GM18502 (cell line): ENCODE measurements around the gene SPINT4.
"Not testable (repeated sequence)": the region's sequence is repeated elsewhere in the genome, so short reads cannot be mapped to it uniquely, and the experiment has no call there.

Experiments
- ATAC-seq: cut with Tn5 transposase; IDR thresholded peaks from one replicate; pipeline ENCODE4 v1.9.1; 2021; ENCODE audit warnings: mild to moderate bottlenecking; ENCODE audit not compliant: unreplicated experiment, poor library complexity

The SPINT4 gene

DNA sequence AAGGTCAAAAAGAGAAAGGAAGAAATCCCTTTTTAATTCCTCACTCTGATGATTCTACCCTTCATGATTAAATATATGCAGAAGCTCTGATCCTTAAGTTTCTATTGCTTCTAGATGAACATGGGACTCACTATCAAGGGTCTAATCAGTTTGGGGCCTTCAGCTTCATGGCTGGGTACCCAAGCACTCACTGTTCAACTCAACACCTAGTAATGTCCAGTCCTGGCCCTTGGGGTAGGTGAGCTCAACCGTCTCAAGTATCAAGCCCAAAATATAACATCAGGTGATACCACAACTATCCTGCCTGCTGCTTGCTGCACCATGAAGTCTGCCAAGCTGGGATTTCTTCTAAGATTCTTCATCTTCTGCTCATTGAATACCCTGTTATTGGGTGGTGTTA is at the start of gene SPINT4:
Gene SPINT4 (plus strand): TSS at position 301 of the 400 bp plus-strand sequence. CDS start 21 bp downstream, at position 322.
- no peak for ATAC-seq

DNA sequence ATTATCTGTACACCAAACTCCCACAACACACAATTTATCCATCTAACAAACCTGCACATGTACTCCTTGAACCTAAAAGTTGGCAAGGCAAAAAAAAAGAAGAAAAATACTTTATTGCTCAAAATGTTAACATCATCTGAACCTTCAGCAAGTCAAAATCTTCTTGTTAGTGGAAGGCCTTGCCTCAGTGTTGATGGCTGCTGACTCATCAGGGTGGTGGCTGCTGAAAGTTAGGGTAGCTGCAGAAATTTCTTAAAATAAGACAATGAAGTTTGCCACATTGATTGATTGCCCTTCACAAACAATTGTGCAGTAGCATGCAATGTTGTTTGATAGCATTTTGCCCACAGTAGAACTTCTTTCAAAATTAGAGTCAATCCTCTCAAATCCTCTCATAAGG is 49.4 kb upstream of the SPINT4 start:
- no peak for ATAC-seq

DNA sequence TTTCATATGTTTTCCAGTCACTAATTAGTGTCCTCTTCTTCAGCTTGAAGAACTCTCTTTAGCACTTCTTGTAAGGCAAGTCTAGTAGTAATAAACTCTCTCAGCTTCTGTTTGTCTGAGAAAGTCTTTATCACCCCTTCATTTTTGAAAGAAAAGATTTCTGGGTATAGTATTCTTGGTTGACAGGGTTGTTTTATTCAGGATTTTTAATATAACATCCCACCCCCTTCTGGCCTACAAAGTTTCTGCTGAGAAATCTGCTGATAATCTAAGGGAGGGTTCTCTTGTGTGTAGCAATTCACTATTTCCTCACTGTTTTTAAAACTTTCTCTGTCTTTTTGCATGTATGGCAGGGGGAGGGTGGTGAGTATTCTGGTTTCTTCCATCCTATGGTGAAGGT is 42.5 kb upstream of the SPINT4 start:
- ATAC-seq = no peak

DNA sequence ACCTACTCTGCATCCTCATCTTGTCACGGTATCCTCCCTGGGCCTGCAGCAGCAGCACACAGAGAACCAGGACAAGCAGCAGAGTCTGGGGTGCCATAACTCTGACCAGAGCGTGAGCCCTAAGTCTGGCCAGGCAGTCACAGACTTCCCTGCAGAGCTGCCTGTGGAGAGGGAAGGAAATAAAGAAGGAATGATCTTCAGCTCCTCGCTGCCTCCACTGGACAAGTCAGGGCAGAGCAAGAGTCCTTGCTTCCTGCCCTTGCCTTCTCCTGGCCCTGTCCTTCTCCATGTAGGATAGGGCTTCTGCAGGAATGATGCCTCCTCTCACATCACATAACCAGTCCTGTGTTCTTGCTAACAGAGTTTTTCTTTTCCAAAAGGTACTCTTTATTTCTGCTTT is 36.3 kb upstream of the SPINT4 start:
- no peak for ATAC-seq

DNA sequence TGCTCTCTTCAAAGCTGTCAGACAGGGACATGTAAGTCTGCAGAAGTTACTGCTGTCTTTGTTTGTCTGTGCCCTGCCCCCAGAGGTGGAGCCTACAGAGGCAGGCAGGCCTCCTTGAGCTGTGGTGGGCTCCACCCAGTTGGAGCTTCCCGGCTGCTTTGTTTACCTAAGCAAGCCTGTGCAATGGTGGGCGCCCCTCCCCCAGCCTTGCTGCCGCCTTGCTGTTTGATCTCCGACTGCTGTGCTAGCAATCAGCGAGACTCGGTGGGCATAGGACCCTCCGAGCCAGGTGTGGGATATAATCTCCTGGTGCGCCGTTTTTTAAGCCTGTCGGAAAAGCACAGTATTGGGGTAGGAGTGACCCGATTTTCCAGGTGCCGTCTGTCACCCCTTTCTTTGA is 28.8 kb upstream of the SPINT4 start:
- ATAC-seq = not testable (repeated sequence)

DNA sequence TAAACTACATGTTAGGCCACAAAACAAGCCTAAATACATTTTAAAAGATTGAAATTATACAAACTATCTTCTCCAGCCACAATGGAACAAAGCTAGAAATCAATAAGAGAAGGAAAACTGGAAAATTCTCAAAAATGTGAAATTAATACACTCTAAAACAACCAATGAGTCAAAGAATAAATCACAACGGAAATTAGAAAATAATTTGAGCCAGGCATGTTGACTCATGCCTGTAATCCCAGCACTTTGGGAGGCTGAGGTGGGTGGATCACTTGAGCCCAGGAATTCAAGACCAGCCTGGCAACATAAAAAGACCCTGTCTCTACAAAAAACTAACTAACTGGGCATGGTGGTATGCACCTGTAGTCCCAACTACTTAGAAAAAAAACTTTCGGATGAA is 26.7 kb upstream of the SPINT4 start:
- ATAC-seq = no peak

DNA sequence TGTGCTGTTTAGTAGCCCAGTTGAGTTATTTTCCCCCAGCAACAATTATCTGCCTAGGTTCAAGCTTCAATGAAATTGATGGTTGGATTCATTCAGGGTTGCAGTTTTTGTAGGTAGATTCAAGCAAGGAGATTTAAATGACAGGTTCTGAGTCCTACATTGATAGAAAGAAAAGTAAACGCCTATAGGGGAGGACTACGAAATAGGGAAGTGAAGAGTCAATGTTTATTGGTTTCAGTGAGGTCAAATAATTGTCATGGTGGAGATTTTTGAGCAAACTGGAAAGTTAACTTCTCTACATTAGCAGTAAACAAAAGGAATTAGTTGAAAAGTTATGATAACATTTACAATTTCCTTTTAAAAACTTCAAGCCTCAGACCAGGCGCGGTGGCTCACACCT is 21.0 kb upstream of the SPINT4 start:
- no peak for ATAC-seq

DNA sequence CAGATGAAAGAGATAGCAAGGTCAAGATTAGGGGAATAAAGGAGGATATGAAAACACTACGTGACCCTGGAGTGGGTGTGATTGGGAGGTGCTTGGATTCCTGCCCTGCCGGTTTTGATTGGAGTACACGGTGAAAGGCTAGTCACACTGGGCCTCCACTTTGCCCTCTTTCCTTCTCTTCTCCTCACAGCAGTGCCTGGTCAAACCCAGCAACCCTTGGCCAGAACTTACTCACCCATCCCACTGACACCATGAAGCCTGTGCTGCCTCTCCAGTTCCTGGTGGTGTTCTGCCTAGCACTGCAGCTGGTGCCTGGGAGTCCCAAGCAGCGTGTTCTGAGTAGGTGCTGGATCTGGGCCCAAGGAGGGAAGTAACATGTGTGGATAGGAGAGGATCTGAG is 20.3 kb upstream of the SPINT4 start, which contains the start of gene WFDC13:
Gene WFDC13 (plus strand): TSS at position 166 of the 400 bp plus-strand sequence. CDS start 86 bp downstream, at position 252.
- no peak for ATAC-seq

DNA sequence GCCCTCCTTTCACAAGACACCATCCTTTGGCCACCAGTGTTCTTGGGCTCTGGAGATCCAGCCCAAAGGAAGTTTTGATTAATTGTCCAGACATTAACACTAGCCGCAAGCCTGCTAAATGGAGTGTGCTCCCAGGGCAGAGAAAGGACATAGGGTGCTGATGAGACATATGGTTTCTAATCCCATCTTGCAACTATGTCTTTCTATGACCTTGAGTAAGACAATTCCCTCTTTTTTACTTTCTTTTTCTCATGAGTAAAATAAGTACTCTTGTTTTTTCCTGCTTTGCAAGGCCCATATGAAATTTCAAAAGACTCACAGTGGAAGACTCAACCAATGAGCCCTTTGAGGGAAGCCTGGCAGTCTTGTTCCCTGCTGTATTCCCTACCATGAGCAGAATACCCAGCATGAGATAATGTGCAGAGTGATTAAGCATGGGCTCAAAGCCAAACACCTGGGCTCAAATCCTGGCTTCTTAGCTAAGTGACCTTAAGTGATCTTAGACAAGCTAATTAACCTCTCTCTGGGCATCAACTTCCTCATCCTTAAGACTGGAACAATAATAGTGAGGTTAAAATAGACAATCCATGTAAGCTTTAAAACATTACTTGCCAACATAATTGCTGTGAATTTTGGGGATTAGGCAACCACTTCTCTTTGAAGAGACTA is 17.0 kb upstream of the SPINT4 start, which contains the start of gene WFDC10B:
Gene WFDC10B (minus strand): TSS at position 51 of the 669 bp plus-strand sequence. CDS start 19,027 bp downstream, outside the sequence.
- ATAC-seq = no peak

DNA sequence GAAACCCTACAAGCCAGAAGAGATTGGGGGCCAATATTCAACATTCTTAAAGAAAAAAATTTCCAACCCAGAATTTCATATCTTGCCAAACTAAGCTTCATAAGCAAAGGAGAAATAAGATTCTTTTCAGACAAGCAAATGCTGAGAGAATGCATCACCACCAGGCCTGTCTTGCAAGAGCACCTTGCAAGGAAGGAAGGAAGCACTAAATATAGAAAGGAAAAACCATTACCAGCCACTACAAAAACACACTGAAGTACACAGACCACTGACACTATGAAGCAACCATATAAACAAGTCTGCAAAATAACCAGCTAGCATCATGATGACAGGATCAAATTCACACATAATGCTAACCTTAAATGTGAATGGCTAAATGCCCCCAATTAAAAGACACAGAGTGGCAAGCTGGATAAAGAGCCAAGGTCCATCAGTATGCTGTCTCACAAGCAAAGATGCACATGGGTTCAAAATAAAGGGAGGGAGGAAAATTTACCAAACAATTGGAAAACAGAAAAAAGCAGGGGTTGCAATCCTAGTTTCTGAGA is 5.9 kb upstream of the SPINT4 start:
- ATAC-seq = not testable (repeated sequence)

DNA sequence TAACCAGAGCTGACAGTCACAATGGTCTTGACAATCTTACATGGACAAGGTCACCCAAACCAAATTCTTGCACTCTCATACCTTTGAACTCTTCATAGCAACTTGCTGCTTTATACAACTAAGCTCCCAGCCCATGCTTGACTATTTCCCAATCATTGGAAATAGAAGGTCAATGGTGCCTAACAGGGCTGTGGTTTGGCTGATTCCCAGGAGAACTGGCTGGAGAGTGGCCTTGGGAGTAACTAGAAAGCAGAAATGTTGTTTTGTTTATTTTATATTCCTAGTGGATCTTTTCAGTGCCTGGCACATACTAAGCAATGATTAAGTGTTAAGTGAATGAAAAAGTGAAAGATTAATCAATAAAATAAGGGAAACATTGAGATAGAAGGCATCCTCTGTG is 3.0 kb downstream of the SPINT4 start:
- no peak for ATAC-seq

DNA sequence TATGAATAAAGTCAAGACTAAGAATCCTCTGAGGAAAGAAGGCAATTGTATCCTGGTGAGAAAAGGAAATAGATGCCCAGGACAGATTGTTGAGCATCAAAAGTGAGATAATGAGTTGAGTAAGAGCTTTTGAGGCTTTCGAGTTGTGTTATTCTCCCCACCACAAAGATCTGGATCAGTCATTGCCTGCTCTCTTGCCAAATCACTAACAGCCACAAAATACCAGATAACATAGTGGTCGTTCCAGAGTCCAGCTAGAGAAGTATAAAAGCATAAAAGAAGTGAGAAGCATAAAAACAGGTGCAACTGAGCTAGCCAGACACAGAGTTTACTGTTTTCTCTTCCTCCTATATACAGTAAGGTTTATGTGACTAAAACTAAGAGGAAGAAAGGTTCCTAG is 4.9 kb downstream of the SPINT4 start:
- no peak for ATAC-seq

DNA sequence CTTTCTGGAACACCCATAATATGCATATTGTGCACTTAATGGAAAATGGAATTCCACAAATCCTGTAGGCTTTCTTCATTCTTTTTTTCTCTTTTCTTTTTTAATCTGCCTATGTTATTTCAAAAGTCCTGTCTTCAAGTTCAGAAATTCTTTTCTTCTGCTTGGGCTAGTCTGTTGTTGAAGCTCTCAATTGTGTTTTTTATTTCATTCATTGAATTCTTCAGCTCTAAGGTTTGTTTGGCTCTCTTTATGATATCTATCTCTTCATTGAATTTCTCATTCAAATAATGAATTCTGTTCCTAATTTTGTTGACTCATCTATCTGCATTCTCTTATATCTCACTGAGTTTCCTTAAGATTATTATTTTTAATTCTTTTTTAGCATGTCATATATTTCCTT is 10.1 kb downstream of the SPINT4 start:
- no peak for ATAC-seq

DNA sequence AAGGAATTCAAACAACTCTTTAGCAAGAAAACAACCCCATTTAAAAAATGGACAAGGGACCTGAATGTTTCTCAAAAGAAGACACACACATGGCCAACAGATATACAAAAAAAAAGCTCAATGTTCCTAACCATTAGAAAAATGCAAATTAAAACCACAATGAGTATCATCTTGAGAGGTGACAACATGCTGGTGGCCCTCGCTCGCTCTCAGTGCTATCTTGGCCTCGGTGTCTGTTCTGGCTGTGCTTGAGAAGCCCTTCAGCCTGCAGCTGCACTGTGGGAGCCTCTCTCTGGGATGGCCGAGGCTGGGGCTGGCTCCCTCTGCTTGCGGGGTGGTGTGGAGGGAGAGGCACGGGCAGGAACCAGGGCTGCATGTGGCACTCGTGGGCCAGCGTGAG is 13.4 kb downstream of the SPINT4 start:
- no peak for ATAC-seq

DNA sequence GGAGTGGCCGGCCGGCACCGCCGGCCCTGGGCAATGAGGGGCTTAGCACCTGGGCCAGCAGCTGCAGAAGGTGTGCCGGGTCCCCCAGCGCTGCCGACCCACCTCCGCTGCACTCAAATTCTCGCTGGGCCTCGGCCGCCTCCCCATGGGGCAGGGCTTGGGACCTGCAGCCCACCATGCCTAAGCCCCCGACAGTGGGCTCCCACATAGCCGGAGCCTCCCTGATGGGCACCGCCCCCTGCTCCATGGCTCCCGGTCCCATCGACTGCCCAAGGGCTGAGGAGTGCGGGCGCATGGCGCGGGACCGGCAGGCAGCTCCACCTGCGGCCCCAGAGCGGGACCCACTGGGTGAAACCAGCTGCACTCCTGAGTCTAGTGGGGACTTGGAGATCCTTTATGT is 13.8 kb downstream of the SPINT4 start:
- no peak for ATAC-seq

DNA sequence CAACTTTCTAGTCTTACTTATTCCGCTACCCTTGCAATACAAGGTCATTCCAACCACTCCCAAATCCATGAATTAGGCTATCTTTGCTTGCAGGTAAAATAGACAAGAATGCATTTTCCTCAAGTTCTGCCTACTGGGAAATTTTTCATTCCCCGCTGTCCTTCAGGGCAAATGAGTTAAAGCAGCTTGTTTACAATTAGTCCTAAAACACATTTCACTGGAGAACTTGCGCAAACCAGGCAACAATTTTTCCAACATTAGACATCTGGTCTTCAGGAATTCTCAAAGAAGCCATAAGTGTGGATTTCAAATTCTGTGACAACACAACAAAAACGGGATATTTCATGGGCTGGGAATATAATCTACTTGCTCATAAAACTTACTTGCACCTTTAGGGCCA is 20.4 kb downstream of the SPINT4 start:
- ATAC-seq = no peak

DNA sequence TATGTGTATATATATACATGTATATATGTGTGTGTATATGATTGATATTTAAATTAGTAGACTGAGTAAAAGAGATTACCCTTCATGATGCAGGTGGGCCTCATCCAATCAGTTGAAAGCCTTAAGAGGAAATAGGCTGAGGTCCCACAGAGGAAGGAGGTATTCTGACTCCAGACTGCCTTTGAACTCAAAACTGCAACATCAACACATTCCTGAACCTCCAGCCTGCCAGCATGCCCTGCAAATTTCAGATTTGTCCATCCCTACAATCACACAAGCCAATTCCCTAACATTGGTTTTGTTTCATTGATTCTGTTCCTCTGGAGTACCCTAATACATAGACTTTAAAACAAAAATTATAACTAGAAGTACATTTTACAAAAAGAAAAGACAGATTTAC is 22.9 kb downstream of the SPINT4 start:
- ATAC-seq = no peak

DNA sequence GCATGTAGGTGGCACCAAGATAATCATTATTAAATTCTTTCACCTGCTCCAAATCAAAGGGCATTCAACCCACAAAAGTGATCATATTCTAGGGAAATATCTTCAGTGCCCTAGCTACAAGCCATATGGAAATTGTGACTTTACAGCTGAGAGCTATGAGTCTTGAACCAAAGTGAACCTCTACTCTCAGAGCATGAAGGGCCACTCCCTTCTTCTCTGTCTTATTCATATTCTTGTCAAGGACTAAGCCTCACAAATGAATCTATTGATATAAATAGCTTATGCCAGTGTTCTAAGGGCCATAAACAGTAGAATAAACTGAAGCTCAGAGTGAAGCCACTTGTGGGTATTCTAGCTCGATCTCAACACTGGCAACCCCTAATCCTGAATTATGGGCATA is 29.6 kb downstream of the SPINT4 start:
- ATAC-seq = no peak

DNA sequence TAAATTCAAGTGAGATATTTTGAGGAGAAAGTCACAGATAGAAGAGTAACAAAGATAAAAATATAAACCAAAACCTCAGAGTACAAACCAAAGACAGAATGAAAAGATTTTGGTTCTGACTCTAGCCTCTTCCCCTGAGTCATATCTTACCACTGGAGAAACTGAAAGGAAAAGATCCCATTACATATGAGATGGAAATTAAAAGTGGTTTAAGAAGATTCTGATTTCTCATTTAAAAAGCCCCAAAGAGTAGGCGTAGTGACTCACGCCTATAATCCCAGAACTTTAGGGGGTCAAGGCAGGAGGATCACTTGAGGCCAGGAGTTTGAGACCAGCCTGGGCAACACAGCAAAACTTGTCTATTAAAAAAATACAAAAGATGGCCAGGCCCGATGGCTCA is 30.6 kb downstream of the SPINT4 start:
- ATAC-seq = no peak

DNA sequence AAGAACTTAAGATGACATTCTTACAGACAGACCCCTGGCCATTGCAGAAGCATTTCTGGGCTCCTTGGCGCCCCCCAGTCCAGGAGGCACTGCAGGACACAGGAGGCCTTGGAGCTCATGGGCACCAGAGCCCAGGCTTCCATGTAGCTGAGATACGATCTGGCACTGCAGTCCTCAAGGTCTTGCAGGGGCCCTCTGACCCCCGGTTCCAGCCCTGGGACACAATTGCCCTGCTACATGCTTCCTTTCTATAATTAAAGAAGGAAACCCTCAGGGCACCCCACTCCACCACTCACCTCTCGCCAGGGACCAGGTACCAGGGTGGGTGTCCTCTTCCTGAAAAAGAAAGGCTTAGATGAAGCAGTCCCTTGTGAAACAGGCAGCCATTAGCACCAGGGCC is 35.9 kb downstream of the SPINT4 start:
- no peak for ATAC-seq

DNA sequence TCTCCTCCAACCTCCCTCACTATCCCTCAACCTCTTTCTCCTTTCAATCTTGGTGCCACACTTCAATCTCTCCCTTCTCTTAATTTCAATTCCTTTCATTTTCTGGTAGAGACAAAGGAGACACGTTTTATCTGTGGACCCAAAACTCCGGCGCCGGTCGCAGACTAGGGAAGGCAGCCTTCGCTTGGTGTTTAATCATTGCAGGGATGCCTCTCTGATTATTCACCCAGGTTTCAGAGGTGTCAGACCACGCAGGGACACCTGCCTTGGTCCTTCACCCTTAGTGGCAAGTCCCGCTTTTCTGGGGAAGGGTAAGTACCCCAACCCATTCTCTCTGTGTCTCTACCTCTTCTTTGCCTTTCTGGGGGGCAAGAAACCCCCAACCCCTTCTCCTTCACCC is 37.8 kb downstream of the SPINT4 start:
- not testable (repeated sequence) for ATAC-seq

DNA sequence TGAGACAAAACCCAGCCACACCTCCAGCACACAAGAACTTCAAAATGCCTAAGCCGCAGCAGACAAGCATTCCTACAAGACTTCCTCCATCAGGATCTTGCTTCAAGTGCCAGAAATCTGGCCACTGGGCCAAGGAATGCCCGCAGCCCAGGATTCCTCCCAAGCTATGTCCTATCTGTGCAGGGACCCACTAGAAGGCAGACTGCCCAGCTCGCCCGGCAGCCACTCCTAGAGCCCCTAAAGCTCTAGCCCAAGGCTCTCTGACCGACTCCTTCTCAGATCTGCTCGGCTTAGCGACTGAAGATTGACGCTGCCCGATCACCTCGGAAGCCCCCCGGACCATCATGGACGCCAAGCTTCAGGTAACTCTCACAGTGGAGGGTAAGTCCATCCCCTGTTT is 39.8 kb downstream of the SPINT4 start:
- ATAC-seq = not testable (repeated sequence)
